CD4-positive, alpha-beta T cell (primary cell): ENCODE data around the gene COL23A1. TPM values are rescaled to one million over a fixed set of nuclear protein-coding genes. Genes with fewer than 3 reads are reported as not detected.

ENCODE experiments used
- ATAC-seq: fragments of 200-7000 bp; cut with Tn5 transposase; one replicate; pipeline ENCODE4 v1.10.0; 2022; ENCODE audit warnings: mild to moderate bottlenecking; ENCODE audit not compliant: poor library complexity
- CTCF ChIA-PET: fragments of 350-600 bp; sonication (Branson Sonifier 250); formaldehyde crosslinking; loops from one replicate; lab custom pipeline; 2021; ENCODE audit warnings: antibody characterized with exemption, inconsistent platforms; lab: Charles Lee
- POLR2A ChIA-PET: fragments of 350-600 bp; sonication (Branson Sonifier 250); formaldehyde crosslinking; loops from one replicate; lab custom pipeline; 2021; ENCODE audit warnings: antibody characterized with exemption, inconsistent platforms; lab: Charles Lee
- DNase-seq, 14 experiments: peaks; one replicate each; pipeline ENCODE4 v3.0.0-alpha.2; 2013 to 2020; ENCODE audit warnings: mixed read lengths in 2 of 14
- H3K27ac ChIP-seq, 2 donors: one replicate each; pipeline versions ENCODE4 v1.5.1 to v1.7.0; 2013; ENCODE audit warnings: low read length in 2 of 2, low read depth in 1 of 2, mild to moderate bottlenecking in 1 of 2
- H3K27me3 ChIP-seq, 2 experiments: 1 replicate in 1 of 2; 2 replicates in 1 of 2; pipeline versions ENCODE4 v1.6.1 to v1.7.0; 2013; ENCODE audit warnings: low read length in 2 of 2, control low read depth in 1 of 2, mild to moderate bottlenecking in 1 of 2, moderate library complexity in 1 of 2; ENCODE audit not compliant: insufficient read depth in 2 of 2, control insufficient read depth in 1 of 2
- H3K36me3 ChIP-seq: one replicate; pipeline ENCODE4 v1.6.1; 2013; ENCODE audit warnings: low read length, control low read depth; ENCODE audit not compliant: insufficient read depth
- H3K4me1 ChIP-seq: one replicate; pipeline ENCODE4 v1.6.1; 2013; ENCODE audit warnings: low read length, control low read depth; ENCODE audit not compliant: insufficient read depth
- H3K4me3 ChIP-seq: one replicate; pipeline ENCODE4 v1.5.1; 2013; ENCODE audit warnings: mild to moderate bottlenecking, low read length, moderate library complexity
- H3K9me3 ChIP-seq, 2 experiments: 1 replicate in 1 of 2; 2 replicates in 1 of 2; pipeline versions ENCODE4 v1.6.1 to v1.7.0; 2013; ENCODE audit warnings: low read length in 2 of 2, mild to moderate bottlenecking in 2 of 2, control low read depth in 1 of 2, moderate library complexity in 1 of 2; ENCODE audit not compliant: control insufficient read depth in 1 of 2, insufficient read depth in 1 of 2
- H3K27ac Mint-ChIP-seq: one replicate; pipeline ENCODE4 v1.8.0; 2020; ENCODE audit warnings: mixed read lengths
- H3K27me3 Mint-ChIP-seq: one replicate; pipeline ENCODE4 v1.8.0; 2021; ENCODE audit warnings: mixed read lengths
- H3K36me3 Mint-ChIP-seq: one replicate; pipeline ENCODE4 v1.8.0; 2021; ENCODE audit warnings: low read depth, mixed read lengths
- H3K4me1 Mint-ChIP-seq: one replicate; pipeline ENCODE4 v1.8.0; 2021; ENCODE audit warnings: low read depth, mixed read lengths
- H3K4me3 Mint-ChIP-seq: one replicate; pipeline ENCODE4 v1.8.0; 2020; ENCODE audit warnings: mild to moderate bottlenecking, mixed read lengths
- H3K9me3 Mint-ChIP-seq: one replicate; pipeline ENCODE4 v1.8.0; 2020; ENCODE audit warnings: mixed read lengths
- intact Hi-C, 2 experiments: fragments of 100-400 bp; cut with DNase I in 1 of 2; cut with micrococcal nuclease in 1 of 2; formaldehyde crosslinking; loops; one replicate each; pipeline versions ENCODE4 v1.15.1 to v1.9.0; 2023 to 2025; cut with DNase I, micrococcal nuclease
- total RNA-seq, 174 experiments: library from RNA in 2 of 174; stranded (reverse) in 2 of 174; gene quantifications; one replicate each; pipeline ENCODE4 v1.2.3 and lab custom pipeline; 2021 to 2026
- TF ChIP-seq, protein P1 (sequence below): fragments of 200-600 bp; IDR thresholded peaks from one replicate; pipeline ENCODE4 v1.8.0; 2022; ENCODE audit warnings: antibody characterized with exemption, mild to moderate bottlenecking

The COL23A1 gene
- total RNA-seq, 2 experiments from 2014 or later: not detected

DNA sequence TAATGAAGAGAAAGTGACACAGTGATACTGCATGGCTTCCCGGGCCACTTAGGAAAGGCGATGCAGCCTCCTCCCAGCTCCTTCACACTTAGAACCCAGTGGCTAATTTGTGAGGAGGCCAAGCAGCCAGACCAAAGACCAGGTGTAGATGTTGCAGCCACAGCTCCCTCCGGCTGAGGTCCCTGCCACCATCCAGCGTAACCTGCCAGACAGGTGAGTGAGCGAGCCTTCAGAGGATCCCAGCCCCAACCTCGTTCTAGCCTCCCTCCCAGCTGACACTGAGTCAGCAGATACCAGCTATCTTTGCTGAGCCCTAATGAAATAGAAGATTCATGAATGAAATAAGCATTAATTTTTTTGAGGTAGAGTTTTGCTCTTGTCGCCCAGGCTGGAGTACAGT is 59.7 kb downstream of the COL23A1 start:
- CTCF ChIA-PET: no interaction called here

DNA sequence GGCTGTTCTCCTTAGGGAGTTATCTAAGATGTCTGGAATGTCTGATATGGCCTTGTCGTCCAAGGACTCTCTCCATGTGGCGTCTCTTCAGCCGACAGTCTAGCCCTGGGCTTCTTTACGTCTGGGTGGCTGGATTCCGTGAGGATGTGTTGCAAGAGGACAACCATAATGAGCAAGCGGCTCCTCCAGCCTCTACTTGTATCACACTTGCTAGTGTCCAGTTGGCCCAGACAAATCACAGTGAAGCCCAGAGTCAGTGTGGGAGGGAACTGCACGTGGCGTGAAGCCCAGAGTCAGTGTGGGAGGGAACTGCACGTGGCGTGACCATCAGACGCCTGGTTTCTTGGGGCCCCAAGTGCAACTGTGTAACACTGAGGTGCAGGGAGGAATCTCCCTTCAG is 61.1 kb downstream of the COL23A1 start:
- DNase-seq (no peak), ATAC-seq (no peak)
- H3K4me3 ChIP-seq: no peak overlapping the region
- CTCF ChIA-PET: no interaction called here
- POLR2A ChIA-PET: no interaction called here
- H3K27ac ChIP-seq: no peak overlapping the region
- intact Hi-C loops: no loop called here
- no peaks in the 10 kb centered on the region for H3K27me3 Mint-ChIP-seq
- no peaks in the 10 kb centered on the region for H3K4me1 ChIP-seq
- TF ChIP-seq, protein P1, sequence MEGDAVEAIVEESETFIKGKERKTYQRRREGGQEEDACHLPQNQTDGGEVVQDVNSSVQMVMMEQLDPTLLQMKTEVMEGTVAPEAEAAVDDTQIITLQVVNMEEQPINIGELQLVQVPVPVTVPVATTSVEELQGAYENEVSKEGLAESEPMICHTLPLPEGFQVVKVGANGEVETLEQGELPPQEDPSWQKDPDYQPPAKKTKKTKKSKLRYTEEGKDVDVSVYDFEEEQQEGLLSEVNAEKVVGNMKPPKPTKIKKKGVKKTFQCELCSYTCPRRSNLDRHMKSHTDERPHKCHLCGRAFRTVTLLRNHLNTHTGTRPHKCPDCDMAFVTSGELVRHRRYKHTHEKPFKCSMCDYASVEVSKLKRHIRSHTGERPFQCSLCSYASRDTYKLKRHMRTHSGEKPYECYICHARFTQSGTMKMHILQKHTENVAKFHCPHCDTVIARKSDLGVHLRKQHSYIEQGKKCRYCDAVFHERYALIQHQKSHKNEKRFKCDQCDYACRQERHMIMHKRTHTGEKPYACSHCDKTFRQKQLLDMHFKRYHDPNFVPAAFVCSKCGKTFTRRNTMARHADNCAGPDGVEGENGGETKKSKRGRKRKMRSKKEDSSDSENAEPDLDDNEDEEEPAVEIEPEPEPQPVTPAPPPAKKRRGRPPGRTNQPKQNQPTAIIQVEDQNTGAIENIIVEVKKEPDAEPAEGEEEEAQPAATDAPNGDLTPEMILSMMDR: no peak
- peaks cover 0 to 4% of the 10 kb centered on the region in 2 experiments for H3K9me3 ChIP-seq
- H3K9me3 Mint-ChIP-seq: no peaks in the 10 kb centered on the region
- no peaks in the 10 kb centered on the region for H3K36me3 Mint-ChIP-seq
- H3K27me3 ChIP-seq: no peaks in the 10 kb centered on the region
- H3K4me1 Mint-ChIP-seq: no peaks in the 10 kb centered on the region
- no peak overlapping the region for H3K27ac Mint-ChIP-seq
- H3K4me3 Mint-ChIP-seq: no peak overlapping the region
- no peaks in the 10 kb centered on the region for H3K36me3 ChIP-seq

More for the DNA sequence above, 59.7 kb downstream of the COL23A1 start:
- Histone ChIP-seq H3K9me3 (peaks cover 0 to 4% of the 10 kb centered on the region in 2 experiments), H3K4me1 (no peaks in the 10 kb centered on the region), H3K27ac (no peak overlapping the region), H3K4me3 (no peak overlapping the region), H3K27me3 (no peaks in the 10 kb centered on the region), H3K36me3 (no peaks in the 10 kb centered on the region)
- Mint-ChIP-seq H3K36me3 (no peaks in the 10 kb centered on the region), H3K27me3 (no peaks in the 10 kb centered on the region), H3K27ac (no peak overlapping the region), H3K4me3 (no peak overlapping the region), H3K4me1 (no peaks in the 10 kb centered on the region), H3K9me3 (no peaks in the 10 kb centered on the region)
- POLR2A ChIA-PET: no interaction called here
- DNase-seq: no peak
- no peak for ATAC-seq
- TF ChIP-seq, protein P1: no peak
- intact Hi-C loops: no loop called here

DNA sequence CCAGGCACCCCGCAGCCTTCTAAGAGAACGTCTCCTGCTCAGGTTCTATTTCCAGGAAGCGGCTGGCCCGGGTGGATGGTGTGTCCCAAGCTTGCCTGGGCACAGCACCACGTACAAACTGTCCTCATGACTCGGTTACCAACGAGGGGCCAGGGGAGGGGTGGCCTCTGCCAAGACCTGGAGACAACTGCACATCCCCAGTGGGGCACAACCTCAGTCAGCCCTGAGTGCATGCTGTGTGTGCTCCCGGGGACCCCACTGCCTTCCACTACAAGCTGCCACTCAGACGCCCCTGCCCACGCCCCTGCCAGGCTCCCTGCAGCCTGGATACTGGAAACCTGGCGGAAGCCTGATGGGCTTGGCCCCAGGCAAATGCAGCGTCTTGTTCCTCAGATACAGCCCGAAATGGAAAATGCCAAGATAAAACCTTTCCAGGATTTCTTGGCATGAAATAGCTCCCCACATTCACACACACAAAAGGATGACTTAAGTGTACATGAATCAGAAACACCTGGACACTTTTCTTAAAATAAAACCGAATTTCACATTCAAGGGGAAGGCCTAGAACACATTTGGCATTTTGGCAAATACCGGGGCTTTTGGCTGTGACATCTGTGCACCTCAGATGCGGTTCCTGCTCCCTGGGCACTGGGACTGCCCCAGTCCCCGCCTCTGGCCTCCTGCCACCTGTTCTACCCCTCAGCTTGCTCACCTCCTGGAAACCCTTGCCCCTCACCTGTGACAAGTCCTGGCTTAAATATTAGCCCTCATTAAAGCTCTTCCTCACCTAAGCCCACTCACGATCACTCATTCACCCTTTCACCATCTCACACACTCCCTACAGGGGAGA is 62.5 kb downstream of the COL23A1 start:
- no peak overlapping the region for H3K4me3 ChIP-seq
- DNase-seq (no peak), ATAC-seq (no peak)
- no peaks in the 10 kb centered on the region for H3K36me3 Mint-ChIP-seq
- H3K4me1 Mint-ChIP-seq: no peaks in the 10 kb centered on the region
- no peaks in the 10 kb centered on the region for H3K9me3 Mint-ChIP-seq
- H3K27me3 Mint-ChIP-seq: no peaks in the 10 kb centered on the region
- H3K36me3 ChIP-seq: no peaks in the 10 kb centered on the region
- H3K9me3 ChIP-seq: peaks cover 0 to 4% of the 10 kb centered on the region in 2 experiments
- intact Hi-C loops: no loop called here
- H3K4me1 ChIP-seq: no peaks in the 10 kb centered on the region
- CTCF ChIA-PET: no interaction called here
- H3K27me3 ChIP-seq: no peaks in the 10 kb centered on the region
- no peak overlapping the region for H3K27ac ChIP-seq
- POLR2A ChIA-PET: no interaction called here
- H3K4me3 Mint-ChIP-seq: no peak overlapping the region
- TF ChIP-seq, protein P1: no peak
- H3K27ac Mint-ChIP-seq: no peak overlapping the region
